Neural cell (in vitro differentiated cells): ENCODE data around the gene ELMOD1. TPM values are rescaled to one million over a fixed set of nuclear protein-coding genes. Genes with fewer than 3 reads are reported as not detected.

ENCODE experiments used
- H2AFZ ChIP-seq: fragments of 200-600, 300-800 bp; sonication (generic), shearing (Covaris generic); 2 replicates; pipeline ENCODE4 v1.6.0; 2014; ENCODE audit warnings: low read depth, mild to moderate bottlenecking, antibody characterized with exemption, low read length, moderate library complexity
- H3F3A ChIP-seq: fragments of 200-600 bp; shearing (Covaris generic); 2 replicates; pipeline ENCODE4 v1.6.1; 2016; ENCODE audit warnings: mild to moderate bottlenecking, moderate library complexity, mixed read lengths, antibody characterized with exemption, low read length; ENCODE audit not compliant: insufficient read depth, poor library complexity, severe bottlenecking
- H3K27ac ChIP-seq: fragments of 200-600, 300-800 bp; sonication (generic), shearing (Covaris generic); 2 replicates; pipeline ENCODE4 v1.5.1; 2014; ENCODE audit warnings: mild to moderate bottlenecking, low read length, moderate library complexity
- H3K27me3 ChIP-seq: fragments of 300-800, 200-600 bp; sonication (generic), shearing (Covaris generic); 2 replicates; pipeline ENCODE4 v1.6.0; 2014; ENCODE audit warnings: mild to moderate bottlenecking, low read depth, low read length, moderate library complexity; ENCODE audit not compliant: insufficient read depth
- H3K36me3 ChIP-seq: fragments of 300-800, 200-600 bp; sonication (generic), shearing (Covaris generic); 2 replicates; pipeline ENCODE4 v1.5.1; 2014; ENCODE audit warnings: mild to moderate bottlenecking, antibody characterized with exemption, low read length, moderate library complexity; ENCODE audit not compliant: insufficient read depth
- H3K4me2 ChIP-seq: fragments of 300-800, 200-600 bp; sonication (generic), shearing (Covaris generic); 2 replicates; pipeline ENCODE4 v1.6.0; 2014; ENCODE audit warnings: mild to moderate bottlenecking, low read length
- H3K4me3 ChIP-seq: fragments of 300-800, 200-600 bp; sonication (generic), shearing (Covaris generic); 2 replicates; pipeline ENCODE4 v1.5.1; 2014; ENCODE audit warnings: mild to moderate bottlenecking, low read length, moderate library complexity
- H3K79me2 ChIP-seq: fragments of 200-600 bp; shearing (Covaris generic); replicated peaks from 2 replicates; pipeline ENCODE4 v1.6.0; 2014; ENCODE audit warnings: mild to moderate bottlenecking, low read length, moderate library complexity; ENCODE audit not compliant: insufficient read depth
- H3K9ac ChIP-seq: fragments of 300-800, 200-600 bp; sonication (generic), shearing (Covaris generic); 2 replicates; pipeline ENCODE4 v1.6.1; 2016; ENCODE audit warnings: mild to moderate bottlenecking, low read length, mixed read lengths
- H3K9me2 ChIP-seq: fragments of 200-600 bp; shearing (Covaris generic); 2 replicates; pipeline ENCODE4 v1.6.1; 2016; ENCODE audit warnings: mild to moderate bottlenecking, low read length, mixed read lengths; ENCODE audit not compliant: insufficient read depth
- H3K9me3 ChIP-seq: fragments of 200-600, 300-800 bp; sonication (generic), shearing (Covaris generic); 2 replicates; pipeline ENCODE4 v1.6.1; 2016; ENCODE audit warnings: mild to moderate bottlenecking, mixed run types, low read length, moderate library complexity, mixed read lengths
- H4K20me1 ChIP-seq: fragments of 200-600 bp; shearing (Covaris generic); 2 replicates; pipeline ENCODE4 v1.6.1; 2016; ENCODE audit warnings: mild to moderate bottlenecking, mixed run types; ENCODE audit not compliant: insufficient read depth
- EP300 ChIP-seq: fragments of 450-650 bp; conservative IDR thresholded peaks from 2 replicates; pipeline ENCODE4 v1.6.1; 2014; ENCODE audit warnings: antibody characterized with exemption, mild to moderate bottlenecking, moderate library complexity; ENCODE audit not compliant: poor library complexity, severe bottlenecking
- EZH2 ChIP-seq: fragments of 200-600, 300-800 bp; shearing (Covaris generic), sonication (generic); IDR thresholded peaks from 2 replicates; pipeline ENCODE4 v1.6.1; 2014; ENCODE audit warnings: antibody characterized with exemption, low read length, borderline replicate concordance, mild to moderate bottlenecking; ENCODE audit not compliant: insufficient read depth, poor library complexity, severe bottlenecking
- MXI1 ChIP-seq: fragments of 450-650 bp; conservative IDR thresholded peaks from 2 replicates; pipeline ENCODE4 v1.6.1; 2014; ENCODE audit warnings: antibody characterized with exemption, mild to moderate bottlenecking; ENCODE audit not compliant: poor library complexity, severe bottlenecking
- POLR2AphosphoS5 ChIP-seq: IDR thresholded peaks from 2 replicates; pipeline ENCODE4 v1.6.1; 2012
- RAD21 ChIP-seq: fragments of 450-650 bp; conservative IDR thresholded peaks from 2 replicates; pipeline ENCODE4 v1.6.1; 2014; ENCODE audit warnings: antibody characterized with exemption, mild to moderate bottlenecking, moderate library complexity
- SMC3 ChIP-seq: fragments of 450-650 bp; conservative IDR thresholded peaks from 2 replicates; pipeline ENCODE4 v1.6.1; 2014; ENCODE audit warnings: antibody characterized with exemption, mild to moderate bottlenecking, moderate library complexity; ENCODE audit not compliant: poor library complexity
- TAF1 ChIP-seq: IDR thresholded peaks from 2 replicates; pipeline ENCODE4 v1.6.1; 2012; ENCODE audit warnings: low read depth
- polyA plus RNA-seq: library from polyadenylated mRNA; depleted of rRNA; stranded (reverse); fragments of >200 nt; gene quantifications from 2 replicates; pipeline ENCODE4 v1.2.3, GENCODE V29; 2014
- TF ChIP-seq, protein P1 (sequence below): IDR thresholded peaks from 2 replicates; pipeline ENCODE4 v1.6.1; 2012; ENCODE audit warnings: borderline replicate concordance
- TF ChIP-seq, protein P2 (sequence below): fragments of 450-650 bp; IDR thresholded peaks from 2 replicates; pipeline ENCODE4 v1.5.1; 2014; ENCODE audit warnings: antibody characterized with exemption, mild to moderate bottlenecking, moderate library complexity; ENCODE audit not compliant: poor library complexity, severe bottlenecking

ELMOD1 gene
- polyA plus RNA-seq, 1 donor from 2014 or later, result 12.5 TPM

- Histone ChIP-seq H3K9ac (no peak overlapping the region), H3K4me3 (no peak overlapping the region), H3K36me3 (no peaks in the 10 kb centered on the region), H3K9me3 (no peaks in the 10 kb centered on the region), H3K27ac (no peak overlapping the region), H3F3A (no peaks in the 10 kb centered on the region), H4K20me1 (no peaks in the 10 kb centered on the region), H2AFZ (no peak overlapping the region), H3K4me2 (no peak overlapping the region), H3K79me2 (no peaks in the 10 kb centered on the region), H3K9me2 (no peaks in the 10 kb centered on the region), H3K27me3 (peaks cover 4% of the 10 kb centered on the region)
- TF ChIP-seq, protein P1, sequence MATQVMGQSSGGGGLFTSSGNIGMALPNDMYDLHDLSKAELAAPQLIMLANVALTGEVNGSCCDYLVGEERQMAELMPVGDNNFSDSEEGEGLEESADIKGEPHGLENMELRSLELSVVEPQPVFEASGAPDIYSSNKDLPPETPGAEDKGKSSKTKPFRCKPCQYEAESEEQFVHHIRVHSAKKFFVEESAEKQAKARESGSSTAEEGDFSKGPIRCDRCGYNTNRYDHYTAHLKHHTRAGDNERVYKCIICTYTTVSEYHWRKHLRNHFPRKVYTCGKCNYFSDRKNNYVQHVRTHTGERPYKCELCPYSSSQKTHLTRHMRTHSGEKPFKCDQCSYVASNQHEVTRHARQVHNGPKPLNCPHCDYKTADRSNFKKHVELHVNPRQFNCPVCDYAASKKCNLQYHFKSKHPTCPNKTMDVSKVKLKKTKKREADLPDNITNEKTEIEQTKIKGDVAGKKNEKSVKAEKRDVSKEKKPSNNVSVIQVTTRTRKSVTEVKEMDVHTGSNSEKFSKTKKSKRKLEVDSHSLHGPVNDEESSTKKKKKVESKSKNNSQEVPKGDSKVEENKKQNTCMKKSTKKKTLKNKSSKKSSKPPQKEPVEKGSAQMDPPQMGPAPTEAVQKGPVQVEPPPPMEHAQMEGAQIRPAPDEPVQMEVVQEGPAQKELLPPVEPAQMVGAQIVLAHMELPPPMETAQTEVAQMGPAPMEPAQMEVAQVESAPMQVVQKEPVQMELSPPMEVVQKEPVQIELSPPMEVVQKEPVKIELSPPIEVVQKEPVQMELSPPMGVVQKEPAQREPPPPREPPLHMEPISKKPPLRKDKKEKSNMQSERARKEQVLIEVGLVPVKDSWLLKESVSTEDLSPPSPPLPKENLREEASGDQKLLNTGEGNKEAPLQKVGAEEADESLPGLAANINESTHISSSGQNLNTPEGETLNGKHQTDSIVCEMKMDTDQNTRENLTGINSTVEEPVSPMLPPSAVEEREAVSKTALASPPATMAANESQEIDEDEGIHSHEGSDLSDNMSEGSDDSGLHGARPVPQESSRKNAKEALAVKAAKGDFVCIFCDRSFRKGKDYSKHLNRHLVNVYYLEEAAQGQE, result no peak
- TF ChIP-seq EP300 (no peak), RAD21 (no peak), MXI1 (no peak), POLR2AphosphoS5 (no peak), SMC3 (no peak), EZH2 (no peak), TAF1 (no peak)
- TF ChIP-seq, protein P2, sequence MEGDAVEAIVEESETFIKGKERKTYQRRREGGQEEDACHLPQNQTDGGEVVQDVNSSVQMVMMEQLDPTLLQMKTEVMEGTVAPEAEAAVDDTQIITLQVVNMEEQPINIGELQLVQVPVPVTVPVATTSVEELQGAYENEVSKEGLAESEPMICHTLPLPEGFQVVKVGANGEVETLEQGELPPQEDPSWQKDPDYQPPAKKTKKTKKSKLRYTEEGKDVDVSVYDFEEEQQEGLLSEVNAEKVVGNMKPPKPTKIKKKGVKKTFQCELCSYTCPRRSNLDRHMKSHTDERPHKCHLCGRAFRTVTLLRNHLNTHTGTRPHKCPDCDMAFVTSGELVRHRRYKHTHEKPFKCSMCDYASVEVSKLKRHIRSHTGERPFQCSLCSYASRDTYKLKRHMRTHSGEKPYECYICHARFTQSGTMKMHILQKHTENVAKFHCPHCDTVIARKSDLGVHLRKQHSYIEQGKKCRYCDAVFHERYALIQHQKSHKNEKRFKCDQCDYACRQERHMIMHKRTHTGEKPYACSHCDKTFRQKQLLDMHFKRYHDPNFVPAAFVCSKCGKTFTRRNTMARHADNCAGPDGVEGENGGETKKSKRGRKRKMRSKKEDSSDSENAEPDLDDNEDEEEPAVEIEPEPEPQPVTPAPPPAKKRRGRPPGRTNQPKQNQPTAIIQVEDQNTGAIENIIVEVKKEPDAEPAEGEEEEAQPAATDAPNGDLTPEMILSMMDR, result no peak
Measured at GRCh38 chr11:107606141-107606540, 15.2 kb downstream of the ELMOD1 start.

- TF ChIP-seq EP300, result no peak
- TF ChIP-seq SMC3, result no peak
- TF ChIP-seq, protein P2, result no peak
- TF ChIP-seq MXI1, result no peak
- no peak for TF ChIP-seq RAD21
- no peak for TF ChIP-seq EZH2
- TF ChIP-seq POLR2AphosphoS5, result no peak
- no peak for TF ChIP-seq TAF1
- TF ChIP-seq, protein P1, result no peak
- H3F3A ChIP-seq, result no peaks in the 10 kb centered on the region
- H3K79me2 ChIP-seq, result no peaks in the 10 kb centered on the region
- no peaks in the 10 kb centered on the region for H4K20me1 ChIP-seq
- H3K9me3 ChIP-seq, result no peaks in the 10 kb centered on the region
- peaks cover 4% of the 10 kb centered on the region for H3K27me3 ChIP-seq
- no peak overlapping the region for H3K27ac ChIP-seq
- no peaks in the 10 kb centered on the region for H3K36me3 ChIP-seq
- no peak overlapping the region for H3K4me3 ChIP-seq
- H3K9ac ChIP-seq, result no peak overlapping the region
- H3K9me2 ChIP-seq, result no peaks in the 10 kb centered on the region
- no peak overlapping the region for H3K4me2 ChIP-seq
- H2AFZ ChIP-seq, result no peak overlapping the region
Measured at GRCh38 chr11:107608809-107609208, 17.9 kb downstream of the ELMOD1 start.
